GM18498 (cell line): Measurements from ENCODE around the gene CYFIP1.

Source experiments
- ATAC-seq: cut with Tn5 transposase; IDR thresholded peaks from one replicate; pipeline ENCODE4 v1.9.1; 2021; ENCODE audit warnings: mild to moderate bottlenecking, moderate library complexity; ENCODE audit not compliant: unreplicated experiment

The CYFIP1 gene

GRCh38 chr15:22871481-22872086 is 108.6 kb downstream of the CYFIP1 start:
- no peak for ATAC-seq

- no peak for ATAC-seq
Measured at GRCh38 chr15:22870865-22871264, 109.3 kb downstream of the CYFIP1 start.

- ATAC-seq = no peak
Measured at GRCh38 chr15:22869856-22870255, 110.3 kb downstream of the CYFIP1 start.

DNA sequence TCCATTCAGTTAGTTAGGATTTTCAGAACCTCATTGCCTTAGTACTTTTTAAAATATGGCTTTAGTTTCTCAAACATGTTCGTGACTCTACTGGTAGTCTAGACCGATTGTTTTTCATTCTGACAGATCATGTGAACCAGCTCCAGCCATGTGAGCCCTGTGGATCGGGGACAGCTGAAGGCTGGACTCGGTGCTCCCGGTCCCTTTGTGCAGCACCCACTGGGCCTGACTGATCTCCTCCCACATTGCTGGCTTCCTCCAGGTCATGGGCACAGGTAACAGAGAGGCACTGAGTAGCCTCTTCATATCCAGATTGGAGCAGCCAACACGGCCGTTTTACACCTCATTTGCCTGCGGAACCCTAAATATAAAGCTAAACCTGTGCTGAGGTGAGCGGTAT is 111.2 kb downstream of the CYFIP1 start:
- no peak for ATAC-seq

GRCh38 chr15:22868495-22868894 is 111.7 kb downstream of the CYFIP1 start:
- ATAC-seq = no peak

DNA sequence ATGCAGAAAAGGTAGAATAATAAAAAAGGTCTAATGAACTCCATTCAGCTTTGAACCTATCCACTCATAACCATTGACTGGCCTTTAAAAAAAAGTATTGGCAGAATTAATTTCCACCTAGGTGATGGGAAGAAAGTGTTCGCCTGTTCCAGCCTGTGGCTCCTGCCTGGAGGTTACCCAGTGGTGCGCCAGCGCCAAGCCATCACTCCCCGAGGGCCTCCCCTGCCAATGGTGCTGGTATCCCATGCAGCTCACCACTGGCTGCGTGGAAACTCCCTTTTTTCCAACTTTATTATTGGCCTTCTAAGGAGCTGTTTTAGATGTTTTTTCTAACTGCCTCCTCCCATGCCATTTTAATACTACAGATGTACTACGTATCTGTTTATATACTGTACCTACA is 112.3 kb downstream of the CYFIP1 start:
- no peak for ATAC-seq

- ATAC-seq = no peak
Measured at GRCh38 chr15:22866079-22866478, 114.1 kb downstream of the CYFIP1 start.

DNA sequence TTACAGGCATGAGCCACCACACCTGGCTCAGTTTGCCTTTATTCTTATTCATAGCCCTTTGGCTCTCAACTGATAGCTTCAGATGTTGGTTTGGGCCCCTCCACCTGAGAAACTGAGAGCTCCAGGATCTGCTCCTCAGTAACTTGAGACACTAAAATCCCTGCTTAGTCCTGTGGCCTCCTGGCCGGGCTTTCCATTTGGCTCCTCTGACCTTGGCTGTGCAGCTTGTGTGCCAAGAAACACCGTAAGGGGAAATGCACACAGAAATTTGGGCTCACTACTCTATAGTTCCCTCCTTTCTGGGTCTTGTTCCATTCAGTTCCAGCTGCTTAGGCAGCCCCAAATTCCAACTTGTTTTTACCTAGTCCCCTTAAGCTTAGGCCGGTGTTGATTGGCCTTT is 116.8 kb downstream of the CYFIP1 start:
- no peak for ATAC-seq

DNA sequence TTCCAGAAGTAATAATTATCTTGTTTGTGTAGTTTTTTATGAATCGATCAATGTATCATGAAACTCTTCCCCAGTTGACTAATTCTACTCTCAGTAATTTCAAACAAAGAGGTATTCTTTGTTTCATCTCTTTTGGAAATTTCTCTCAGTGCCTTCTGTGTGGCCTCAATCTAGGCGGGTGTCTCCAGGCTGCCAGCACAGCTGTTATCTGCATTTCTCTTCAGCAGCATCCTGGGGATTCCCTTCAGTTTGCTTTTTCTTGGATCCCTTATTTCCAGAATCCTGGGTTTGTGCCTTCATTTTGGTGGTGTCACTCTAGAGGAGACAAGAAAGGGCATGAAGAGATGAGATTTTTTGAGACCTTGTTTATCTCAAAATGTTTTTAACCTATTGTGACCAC is 119.0 kb downstream of the CYFIP1 start:
- no peak for ATAC-seq

DNA sequence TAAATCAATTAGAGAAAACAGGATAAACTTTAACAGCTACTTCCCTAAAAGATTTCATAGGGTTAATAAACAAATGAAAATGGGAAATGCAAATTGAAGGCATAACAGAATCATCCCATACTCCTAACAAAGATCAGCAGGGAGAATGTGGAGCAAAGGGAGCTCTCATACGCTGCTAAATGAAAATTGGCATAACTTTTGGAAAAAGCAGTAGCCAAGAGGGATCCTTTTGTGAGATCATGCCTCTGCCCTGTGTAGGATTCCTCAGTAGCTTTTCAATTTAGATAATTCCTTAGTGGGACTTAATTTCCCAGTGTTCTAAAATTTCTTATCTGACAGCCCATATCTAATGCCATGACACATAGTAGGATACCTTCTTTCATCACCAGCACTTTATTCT is 123.5 kb downstream of the CYFIP1 start:
- no peak for ATAC-seq

DNA sequence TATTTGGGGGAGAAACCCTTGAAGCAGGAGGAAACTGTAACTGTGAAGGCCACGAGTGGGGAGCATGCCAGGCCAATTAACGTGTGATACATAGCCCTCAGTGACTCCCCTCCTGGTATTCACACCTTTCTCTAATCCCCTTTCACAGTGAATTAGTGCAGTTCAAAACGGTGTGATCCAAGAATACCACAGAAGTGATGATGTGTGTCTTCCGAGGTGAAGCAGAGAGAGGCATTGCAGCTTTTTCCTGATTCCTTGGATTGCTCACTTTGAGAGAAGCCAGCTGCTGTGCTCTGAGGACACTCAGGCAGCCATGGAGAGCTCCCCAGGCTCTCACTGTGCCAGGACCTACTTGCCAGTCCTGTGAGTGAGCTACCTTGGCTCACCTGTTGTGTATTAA is 124.4 kb downstream of the CYFIP1 start:
- ATAC-seq = no peak

DNA sequence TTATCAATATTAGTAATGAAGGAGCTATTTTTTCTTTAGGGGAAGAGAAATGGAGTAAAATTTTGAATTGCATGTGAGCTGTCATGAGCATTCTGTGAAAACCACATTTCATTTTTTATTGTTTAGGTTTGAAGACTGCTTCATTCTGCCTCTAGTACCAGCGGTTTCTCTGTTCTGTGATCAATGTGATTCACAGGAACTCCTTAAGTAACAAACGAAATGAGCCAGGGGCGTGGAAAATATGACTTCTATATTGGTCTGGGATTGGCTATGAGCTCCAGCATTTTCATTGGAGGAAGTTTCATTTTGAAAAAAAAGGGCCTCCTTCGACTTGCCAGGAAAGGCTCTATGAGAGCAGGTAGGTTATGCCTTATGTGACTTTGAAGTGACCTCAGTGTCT is 128.7 kb downstream of the CYFIP1 start:
- no peak for ATAC-seq

GRCh38 chr15:22850055-22850454 is 130.1 kb downstream of the CYFIP1 start:
- no peak for ATAC-seq

GRCh38 chr15:22846073-22846472 is 134.1 kb downstream of the CYFIP1 start:
- ATAC-seq = no peak

DNA sequence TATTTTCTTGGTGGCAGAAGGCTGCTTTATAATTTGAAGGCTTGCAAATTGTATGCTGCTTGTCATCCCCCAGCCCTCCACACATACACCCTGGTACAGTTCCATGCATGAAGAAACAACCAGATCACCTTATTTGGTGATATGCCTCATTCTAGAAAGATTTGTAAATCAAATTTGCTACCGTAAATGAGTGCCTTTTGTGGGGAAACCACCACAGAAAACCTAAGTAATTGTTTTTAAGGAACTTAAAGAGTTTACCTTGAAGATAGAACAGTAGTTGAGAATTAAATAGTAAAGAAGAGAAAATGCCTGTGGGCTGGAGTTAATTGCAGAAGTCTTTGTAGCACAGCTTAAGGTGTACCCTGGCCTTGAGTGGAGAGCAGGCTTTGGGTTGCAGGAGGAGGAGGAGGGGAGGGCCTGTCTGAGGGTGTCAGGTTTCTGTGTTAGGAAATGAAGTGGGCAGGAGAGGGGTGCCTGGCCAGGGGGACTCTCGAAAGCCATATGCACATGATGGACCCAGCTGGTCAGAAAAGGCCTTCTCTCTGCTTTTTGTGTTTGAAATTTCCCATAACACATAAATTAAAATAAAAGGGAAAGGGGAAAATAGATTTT is 134.8 kb downstream of the CYFIP1 start:
- no peak for ATAC-seq

DNA sequence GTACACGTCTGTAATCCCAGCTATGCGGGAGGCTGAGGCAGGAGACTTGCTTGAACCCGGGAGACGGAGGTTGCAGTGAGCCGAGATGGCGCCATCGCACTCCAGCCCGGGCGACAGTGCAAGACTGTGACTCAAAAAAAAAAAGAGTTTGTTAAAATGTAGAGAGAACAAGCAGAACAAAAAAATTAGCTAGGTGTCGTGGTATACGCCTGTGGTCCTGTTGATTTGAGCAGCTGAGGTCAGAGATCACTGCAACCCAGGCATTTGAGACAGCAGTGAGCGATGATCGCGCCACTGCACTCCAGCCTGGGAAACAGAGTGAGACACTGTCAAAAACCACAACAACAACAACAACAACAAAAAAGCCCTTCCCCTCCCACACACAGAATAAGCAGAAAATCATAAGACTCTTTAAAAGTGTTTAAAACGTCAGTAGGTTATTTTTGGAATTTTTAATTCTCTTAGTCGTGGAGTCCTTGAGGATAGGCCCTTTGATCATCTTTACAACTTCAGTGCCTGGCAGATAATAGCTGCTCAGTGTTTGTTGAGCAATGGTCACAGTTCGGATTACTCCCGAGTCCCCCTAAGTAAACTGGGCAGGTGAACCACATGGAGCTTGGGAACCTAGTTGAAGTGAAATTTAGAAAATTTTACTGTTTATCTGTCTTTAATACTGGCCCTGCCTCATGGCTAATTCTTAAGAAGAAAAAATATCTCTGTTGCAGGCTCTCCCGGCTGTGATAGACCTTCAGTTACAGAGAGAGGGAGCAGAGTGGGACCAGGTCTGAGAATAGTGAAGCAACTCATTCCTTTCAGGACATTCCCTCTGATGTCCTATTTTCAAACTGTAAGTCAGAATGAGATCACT is 135.5 kb downstream of the CYFIP1 start:
- ATAC-seq = no peak

DNA sequence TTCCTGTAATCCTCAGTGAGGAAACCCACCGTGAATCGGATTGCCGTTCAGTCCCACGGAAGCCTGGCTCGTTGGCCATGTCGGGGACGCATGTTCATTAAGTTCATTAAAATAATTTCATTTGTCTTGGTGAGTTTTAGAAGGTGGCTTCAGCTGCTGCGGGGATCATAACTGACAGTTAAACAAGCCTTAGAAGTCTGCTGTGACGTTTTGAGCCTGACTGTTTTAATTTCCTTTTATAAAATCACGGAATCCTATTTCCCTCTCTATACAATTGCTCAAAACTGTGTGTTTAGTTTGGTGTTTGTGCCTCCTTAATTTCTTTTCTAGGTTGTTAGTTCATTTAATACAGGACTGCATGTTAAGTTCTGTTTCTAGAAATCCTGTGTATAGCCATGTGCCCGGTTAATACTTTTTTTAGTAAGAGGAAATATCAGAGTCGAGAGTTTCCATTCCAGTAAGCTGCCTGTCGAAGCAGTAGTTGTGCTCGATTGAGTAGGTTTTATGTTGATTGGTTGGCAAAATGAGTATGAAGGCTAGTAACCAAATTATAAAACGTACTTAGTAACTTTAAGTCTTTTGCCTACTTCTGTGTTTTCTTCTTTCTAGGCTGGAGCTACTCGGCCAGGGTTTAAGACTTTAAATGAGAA is 141.0 kb downstream of the CYFIP1 start:
- ATAC-seq = peak; percentile 1

DNA sequence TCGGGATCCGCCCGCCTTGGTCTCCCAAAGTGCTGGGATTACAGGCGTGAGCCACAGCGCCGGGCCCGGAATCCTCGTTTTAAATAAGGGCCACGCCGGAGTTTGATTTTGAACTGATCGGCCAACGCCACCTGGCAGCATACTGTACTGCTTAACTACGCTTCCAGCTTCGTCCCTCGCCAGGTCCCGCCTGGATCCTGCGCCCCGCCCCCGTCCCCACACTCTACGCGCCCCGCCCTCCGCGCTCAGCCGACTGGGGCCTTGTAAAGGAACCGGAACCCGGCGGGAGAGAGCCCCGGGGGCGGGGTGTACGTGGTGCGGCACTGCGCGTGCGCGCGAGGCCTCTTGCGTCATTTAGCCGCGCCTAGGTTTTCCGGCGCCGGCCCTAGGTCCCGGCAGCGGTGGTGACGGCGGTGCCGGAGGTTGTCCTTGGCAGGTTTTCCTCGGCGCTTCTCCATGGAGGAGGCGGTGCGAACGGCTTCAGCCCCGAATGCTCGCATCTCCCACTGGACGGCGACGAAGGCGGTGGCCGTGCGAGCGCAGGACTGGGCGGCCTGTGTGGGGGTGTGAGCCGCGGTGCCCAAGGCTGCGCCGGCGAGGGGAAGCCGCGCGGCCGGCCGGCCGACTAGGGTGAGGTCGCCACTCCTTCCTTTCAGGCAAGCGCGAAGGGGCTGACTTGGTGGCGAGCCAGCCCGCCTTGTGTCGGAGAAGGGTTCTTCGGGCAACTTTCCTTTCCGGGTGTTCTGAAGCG is 141.7 kb downstream of the CYFIP1 start, which contains the start of gene NIPA2:
TSS of gene NIPA2 (plus strand) at position 375 of the 751 bp plus-strand sequence. CDS start 13,066 bp downstream, outside the sequence.
- ATAC-seq = peak; percentile 84

GRCh38 chr15:22831473-22831872 is 148.7 kb downstream of the CYFIP1 start:
- no peak for ATAC-seq

GRCh38 chr15:22827125-22827524 is 153.0 kb downstream of the CYFIP1 start:
- no peak for ATAC-seq
